HepG2 (cell line): ENCODE results near the gene MYO18A. TPM values are rescaled to one million over a fixed set of nuclear protein-coding genes. Genes with fewer than 3 reads are reported as not detected.
A peak's percentile ranks its signal among the peaks of the same experiment; 100 is the strongest.

Experiments
- ATAC-seq: fragments of 200-7000 bp; cut with Tn5 transposase; 3 replicates; pipeline ENCODE4 v1.9.1; 2020; ENCODE audit warnings: mild to moderate bottlenecking, moderate library complexity
- BruUV-seq: library from RNA; stranded (reverse); fragments of 400-500 nt; replicated peaks from 2 replicates; lab custom pipeline; 2021; lab: Mats Ljungman, UMichigan
- CTCF ChIA-PET: fragments of 300-600 bp; formaldehyde crosslinking; extraction: SDS; loops from one replicate; lab custom pipeline; 2021; ENCODE audit warnings: low total read pairs, inconsistent platforms, low intra/inter-chr PET ratio; lab: Yijun Ruan, JAX
- POLR2A ChIA-PET: fragments of 350-600 bp; sonication (Branson Sonifier 250); formaldehyde crosslinking; loops from one replicate; lab custom pipeline; 2020; ENCODE audit warnings: antibody characterized with exemption, inconsistent platforms; lab: Yijun Ruan, JAX
- DNase-seq: peaks from one replicate; pipeline ENCODE4 v3.0.0-alpha.2; 2015; ENCODE audit warnings: low spot score
- FAIRE-seq: peaks from 3 replicates; lab custom pipeline; 2011; peaks lifted over from hg19 to GRCh38; lab: Jason Lieb, UNC
- H2AFZ ChIP-seq: one replicate; pipeline ENCODE4 v1.6.1; 2011; ENCODE audit warnings: low read length, inconsistent platforms
- H3K27ac ChIP-seq: fragments of 300-600 bp; 3 replicates; pipeline ENCODE4 v1.8.0; 2011; ENCODE audit warnings: mixed run types, mild to moderate bottlenecking, mixed read lengths, low read length, inconsistent platforms; ENCODE audit not compliant: insufficient read depth; ENCODE audit errors: extremely low read length
- H3K27me3 ChIP-seq, 2 experiments: fragments of 200-600 bp in 1 of 2; 2 replicates in 1 of 2; 3 replicates in 1 of 2; pipeline versions ENCODE4 v1.6.0 to v1.8.0; 2011; ENCODE audit warnings: low read length in 2 of 2, mild to moderate bottlenecking in 2 of 2, moderate library complexity in 2 of 2, inconsistent platforms in 1 of 2; ENCODE audit not compliant: insufficient read depth in 2 of 2, control insufficient read depth in 1 of 2
- H3K36me3 ChIP-seq, 2 experiments: fragments of 200-600 bp in 1 of 2; replicated peaks in 1 of 2; 2 replicates in 1 of 2; 3 replicates in 1 of 2; pipeline versions ENCODE4 v1.5.1 to v1.8.0; 2011; ENCODE audit warnings: low read length in 2 of 2, inconsistent platforms in 1 of 2; ENCODE audit not compliant: insufficient read depth in 2 of 2, control insufficient read depth in 1 of 2
- H3K4me1 ChIP-seq: 2 replicates; pipeline ENCODE4 v1.5.1; 2012; ENCODE audit warnings: low read length, inconsistent platforms; ENCODE audit not compliant: insufficient read depth
- H3K4me2 ChIP-seq: 2 replicates; pipeline ENCODE4 v1.6.0; 2011; ENCODE audit warnings: low read depth, low read length, inconsistent platforms
- H3K4me3 ChIP-seq, 3 experiments: fragments of 200-600 bp in 1 of 3; sonication (generic), shearing (Covaris generic) in 1 of 3; replicated peaks in 1 of 3; 2 replicates each; pipeline ENCODE4 v1.5.1; 2011 to 2016; ENCODE audit warnings: low read length in 3 of 3, inconsistent platforms in 2 of 3, low read depth in 2 of 3, mild to moderate bottlenecking in 2 of 3, control low read depth in 1 of 3, mixed read lengths in 1 of 3; ENCODE audit not compliant: insufficient read depth in 1 of 3
- H3K79me2 ChIP-seq: one replicate; pipeline ENCODE4 v1.6.1; 2011; ENCODE audit warnings: low read length, inconsistent platforms; ENCODE audit not compliant: insufficient read depth
- H3K9ac ChIP-seq: 2 replicates; pipeline ENCODE4 v1.6.0; 2011; ENCODE audit warnings: mild to moderate bottlenecking, low read depth, low read length, inconsistent platforms; ENCODE audit not compliant: insufficient read depth
- H3K9me3 ChIP-seq: 2 replicates; pipeline ENCODE4 v1.5.1; 2012; ENCODE audit warnings: mild to moderate bottlenecking, low read length
- H4K20me1 ChIP-seq: 2 replicates; pipeline ENCODE4 v1.6.0; 2011; ENCODE audit warnings: inconsistent platforms, mild to moderate bottlenecking, low read length, moderate library complexity; ENCODE audit not compliant: insufficient read depth
- AGO2 ChIP-seq: fragments of 200-400 bp; formaldehyde crosslinking; optimal IDR thresholded peaks from 2 replicates; pipeline ENCODE3; 2017; ENCODE audit warnings: mild to moderate bottlenecking, low read depth, low read length, moderate library complexity
- DNMT3B ChIP-seq: conservative IDR thresholded peaks from 2 replicates; pipeline ENCODE4 v1.6.1; 2016; ENCODE audit warnings: missing biosample characterization, control low read depth
- KLF15 ChIP-seq: sonication (generic); formaldehyde crosslinking; IDR thresholded peaks from 2 replicates; pipeline ENCODE4 v1.8.1; 2023; ENCODE audit warnings: borderline replicate concordance, mild to moderate bottlenecking, inconsistent platforms, missing genetic modification reagents, mixed read lengths
- POLR2G ChIP-seq: fragments of 200-400 bp; formaldehyde crosslinking; IDR thresholded peaks from 2 replicates; pipeline ENCODE4 v1.6.1; 2018; ENCODE audit warnings: mild to moderate bottlenecking, low read depth, low read length, moderate library complexity
- ZBTB38 ChIP-seq: sonication (generic); formaldehyde crosslinking; IDR thresholded peaks from 2 replicates; pipeline ENCODE4 v1.5.1; 2020; ENCODE audit warnings: mild to moderate bottlenecking, missing genetic modification reagents
- WGBS: methylation state at CpG from one replicate; pipeline ENCODE4 v1.1.6; 2017; ENCODE audit warnings: low lambda C conversion rate; 5-methylcytosine and 5-hydroxymethylcytosine counted together
- in situ Hi-C: cut with HindIII; loops from 2 replicates; pipeline ENCODE4 v1.10.0; 2017; ENCODE audit warnings: low pct_unique_long_range_greater_than_20kb; ENCODE audit not compliant: extremely low pct_ligation_motif_present
- intact Hi-C: fragments of 100-400 bp; cut with micrococcal nuclease; formaldehyde crosslinking; loops from one replicate; pipeline ENCODE4 v1.10.0; 2022; ENCODE audit not compliant: unreplicated experiment
- polyA plus RNA-seq, 8 experiments: library from polyadenylated mRNA; depleted of rRNA in 3 of 8; stranded (reverse) in 7 of 8; unstranded in 1 of 8; fragments of >200 nt; fragmentation: Illumina TruSeq in 4 of 8; extraction: Trizol in 4 of 8; gene quantifications; 2 replicates each; pipeline versions ENCODE4 v1.2.1 to v1.2.3, GENCODE V29; 2011 to 2016; ENCODE audit warnings: low read depth in 4 of 8, missing spikeins in 1 of 8, mixed read lengths in 1 of 8; ENCODE audit not compliant: insufficient read depth in 1 of 8
- total RNA-seq, 5 experiments: library from RNA; depleted of rRNA; stranded (reverse); fragments of >200 nt; fragmentation: Illumina TruSeq; extraction: Trizol; gene quantifications; 2 replicates each; pipeline ENCODE4 v1.2.3, GENCODE V29; 2016; ENCODE audit warnings: low read depth in 1 of 5

The MYO18A gene
- total and polyA plus RNA-seq, 2 of the 13 experiments (the other 11 are each of a cell fraction or from before 2014, with no cell fraction given): 16.8 to 24.8 TPM

DNA sequence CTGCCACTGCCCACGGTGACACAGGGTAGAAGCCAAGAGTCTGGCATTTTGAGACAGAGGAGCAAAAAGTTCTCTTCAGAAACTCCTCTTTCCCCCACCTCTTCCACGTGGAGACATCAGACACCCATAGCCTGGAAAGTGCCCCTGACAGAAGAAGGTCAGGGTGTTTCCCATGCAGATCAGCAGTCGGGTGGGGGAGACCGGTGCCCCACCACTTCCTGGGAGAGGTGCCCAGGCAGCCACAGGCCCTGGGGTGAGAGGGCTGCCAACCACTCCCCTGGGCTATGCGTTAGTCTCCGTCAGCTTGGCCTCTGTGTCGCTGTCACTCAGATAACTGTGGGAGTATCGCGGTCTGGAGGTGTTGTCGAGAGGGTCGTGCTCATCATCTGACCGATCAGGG lies 105.7 kb downstream of the MYO18A start:
- Histone ChIP-seq H3K4me3 (no peak overlapping the region), H2AFZ (no peak overlapping the region), H3K36me3 (peaks cover 2 to 11% of the 10 kb centered on the region in 2 experiments; a peak in 3 of 5 replicates)
- POLR2A ChIA-PET: no interaction called here
- TF ChIP-seq AGO2 (peak; percentile 30), KLF15 (no peak), ZBTB38 (CRISPR knock-in tag) (peak; percentile 46; the same call in 1 of the 2 replicates)
- TF ChIP-seq, all 625 proteins: peak for 2
- BruUV-seq: no TSS peak
- CTCF ChIA-PET: no interaction called here
- no peaks in the 10 kb centered on the region for H3K27me3 ChIP-seq
- no peaks in the 10 kb centered on the region for H3K9me3 ChIP-seq
- H3K4me1 ChIP-seq: peaks cover 24% of the 10 kb centered on the region
- H3K9ac ChIP-seq: no peak overlapping the region
- intact Hi-C loops: loop anchor here (10.0 kb wide), 1 partner anchor 110 kb away; no protein-coding TSS in a partner anchor
- DNase-seq: no peak
- no peak for ATAC-seq
- H3K4me2 ChIP-seq: no peak overlapping the region
- in situ Hi-C loops: no loop called here
- no peak overlapping the region for H3K27ac ChIP-seq
- WGBS: 89% methylated on average over 9 of the region's 12 CpGs
- no peaks in the 10 kb centered on the region for H3K79me2 ChIP-seq
- no peak for FAIRE-seq
- H4K20me1 ChIP-seq: peaks cover 8% of the 10 kb centered on the region; the same call in 1 of the 2 replicates

DNA sequence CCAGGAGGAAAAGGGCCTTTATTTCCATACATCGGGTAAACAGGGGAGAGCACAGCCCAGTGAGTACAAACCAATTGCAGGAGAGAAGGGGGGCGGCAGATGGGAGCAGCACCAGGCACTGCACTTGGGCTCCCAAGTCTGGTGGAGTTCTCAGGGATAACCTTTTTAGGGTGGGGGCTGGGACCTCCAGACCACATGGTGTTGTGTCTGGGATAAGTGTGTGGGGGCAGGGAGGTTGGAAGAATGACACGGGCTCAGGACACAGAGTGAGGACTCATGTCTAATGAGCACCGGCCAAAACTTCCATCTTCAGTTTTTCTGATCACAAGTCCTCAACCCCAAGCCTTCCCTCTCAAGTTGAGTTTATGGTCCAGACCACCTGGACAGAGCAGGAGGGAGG lies 106.7 kb downstream of the MYO18A start:
- Histone ChIP-seq H3K79me2 (no peaks in the 10 kb centered on the region), H3K27me3 (no peaks in the 10 kb centered on the region), H3K4me2 (no peak overlapping the region)
- 0 out of 2 replicates have a peak, but pooled peaks have one; percentile 34 for TF ChIP-seq POLR2G
- no peak for TF ChIP-seq DNMT3B
- TF ChIP-seq, all 625 proteins: peak for 1
- ATAC-seq (no peak), FAIRE-seq (no peak), DNase-seq (no peak)
- ChIA-PET POLR2A (no interaction called here), CTCF (no interaction called here)
- Histone ChIP-seq H3K9me3 (no peaks in the 10 kb centered on the region), H2AFZ (no peak overlapping the region), H3K4me3 (no peak overlapping the region), H4K20me1 (peaks cover 8% of the 10 kb centered on the region; the same call in 1 of the 2 replicates), H3K4me1 (peaks cover 24% of the 10 kb centered on the region), H3K27ac (no peak overlapping the region), H3K9ac (no peak overlapping the region), H3K36me3 (peaks cover 0 to 3% of the 10 kb centered on the region in 2 experiments; a peak in 1 of 5 replicates)
- no TSS peak for BruUV-seq
- in situ Hi-C loops: no loop called here
- intact Hi-C loops: loop anchor here (10.0 kb wide), 1 partner anchor 109 kb away; no protein-coding TSS in a partner anchor
- 94% methylated on average over 3 of the region's 4 CpGs for WGBS
